Activated CD8-positive, alpha-beta memory T cell treated with anti-CD3 and anti-CD28 coated beads, Interleukin-2, amount 50 U/mL, for 48 hours (primary cell): Measurements from ENCODE around the gene CNTNAP2.
"Not testable (repeated sequence)": the region's sequence is repeated elsewhere in the genome, so short reads cannot be mapped to it uniquely, and the experiment has no call there.

ENCODE experiments used
- DNase-seq: peaks from one replicate; pipeline ENCODE4 v3.0.0-alpha.2; 2020

CNTNAP2 gene

GRCh38 chr7:148011753-148012152 is 1895.2 kb downstream of the CNTNAP2 start:
- no peak for DNase-seq

DNA sequence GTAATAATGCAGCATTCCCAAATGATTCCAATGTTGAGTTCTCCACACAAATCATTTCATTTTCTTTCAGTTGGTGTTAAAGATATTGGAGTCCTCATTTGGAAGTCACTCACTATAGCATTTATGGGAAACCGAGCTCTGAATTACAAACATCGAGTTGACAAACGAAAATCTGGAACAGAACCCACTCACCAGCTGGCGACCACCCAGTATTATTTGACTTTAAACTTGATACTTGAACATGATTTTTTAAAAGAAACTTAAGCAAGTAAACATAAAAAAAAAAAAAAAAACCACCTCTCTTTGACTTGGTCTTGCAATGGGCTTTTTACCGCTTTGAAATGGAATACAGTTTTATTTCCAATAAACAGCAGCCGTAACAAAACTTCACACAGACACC is 1897.4 kb downstream of the CNTNAP2 start:
- DNase-seq: no peak

DNA sequence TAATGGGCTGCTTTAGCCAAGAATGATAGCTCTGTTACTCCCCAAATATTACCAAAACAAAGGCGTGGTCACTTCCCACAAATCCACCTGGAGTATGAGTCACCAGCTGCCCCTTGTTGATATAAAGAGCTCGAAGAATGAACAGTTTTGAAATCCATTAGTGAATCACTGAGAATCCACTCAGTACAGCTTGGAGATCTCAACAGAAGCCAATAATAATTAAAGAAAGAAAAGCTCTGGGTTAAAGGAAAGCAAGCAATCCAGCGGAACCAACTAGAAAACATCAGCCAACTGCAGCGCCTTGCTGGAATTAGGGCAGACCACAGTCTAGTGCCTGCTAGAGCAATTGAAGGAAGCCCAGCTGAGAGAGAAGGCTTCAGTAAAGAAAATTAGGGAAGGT is 1897.9 kb downstream of the CNTNAP2 start:
- no peak for DNase-seq

DNA sequence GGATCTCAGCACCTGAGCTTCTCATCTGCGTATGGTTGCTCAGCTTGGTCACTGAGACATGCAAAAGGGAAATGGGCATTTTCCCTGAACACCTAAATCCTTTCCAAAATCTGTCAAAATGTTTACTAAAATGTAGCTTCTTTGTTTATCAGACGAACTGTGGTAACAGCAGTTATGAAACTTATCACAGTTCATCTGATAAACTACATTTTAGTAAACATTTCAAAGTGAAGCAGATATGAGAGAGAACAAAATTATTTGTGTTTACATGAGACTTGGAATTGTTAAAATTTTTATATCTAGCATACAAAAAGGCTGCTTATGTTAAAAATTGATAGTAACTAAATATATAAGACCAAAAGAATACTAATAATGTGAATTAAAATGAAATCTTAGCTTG is 1900.5 kb downstream of the CNTNAP2 start:
- no peak for DNase-seq

GRCh38 chr7:148020679-148021078 is 1904.1 kb downstream of the CNTNAP2 start:
- DNase-seq: no peak

GRCh38 chr7:148021507-148022045 is 1905.0 kb downstream of the CNTNAP2 start:
- DNase-seq: no peak

DNA sequence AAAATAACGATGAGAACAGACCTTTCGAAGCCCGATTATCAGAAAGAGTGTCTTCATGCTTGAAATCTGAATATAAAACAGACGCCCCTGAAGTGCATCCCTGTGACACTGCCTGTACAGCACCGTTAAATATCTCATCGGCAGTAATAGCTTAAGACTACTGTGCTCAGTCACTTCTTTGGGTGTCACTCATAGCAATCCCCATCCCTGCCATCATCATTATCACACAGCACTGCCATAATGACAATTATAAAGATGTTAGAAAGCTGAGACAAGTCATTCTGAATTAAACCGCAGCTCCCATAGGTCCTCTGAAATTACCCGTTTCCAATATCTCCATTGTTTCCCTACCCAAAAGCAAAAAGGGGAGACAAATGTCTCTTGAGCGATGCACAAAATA is 1906.2 kb downstream of the CNTNAP2 start:
- no peak for DNase-seq

GRCh38 chr7:148026713-148027112 is 1910.1 kb downstream of the CNTNAP2 start:
- DNase-seq: no peak

DNA sequence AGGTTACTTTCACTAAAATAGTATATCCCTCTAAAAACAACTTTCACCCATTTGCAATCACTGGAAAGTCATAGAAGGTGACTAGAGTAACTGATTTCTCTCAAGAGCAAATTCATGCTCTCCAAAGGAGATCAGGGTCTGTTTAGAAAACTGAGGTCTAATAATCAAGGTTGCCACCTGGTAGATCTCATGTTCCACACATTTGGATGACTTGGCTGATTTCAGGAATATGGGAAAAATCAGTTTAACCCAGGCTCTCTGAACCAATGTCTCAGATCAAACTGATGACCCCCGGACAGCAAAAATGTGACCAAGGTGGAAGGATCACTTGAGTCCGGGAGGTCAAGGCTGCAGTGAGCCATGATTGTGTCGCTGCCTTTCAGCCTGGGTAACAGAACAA is 1911.6 kb downstream of the CNTNAP2 start:
- no peak for DNase-seq

DNA sequence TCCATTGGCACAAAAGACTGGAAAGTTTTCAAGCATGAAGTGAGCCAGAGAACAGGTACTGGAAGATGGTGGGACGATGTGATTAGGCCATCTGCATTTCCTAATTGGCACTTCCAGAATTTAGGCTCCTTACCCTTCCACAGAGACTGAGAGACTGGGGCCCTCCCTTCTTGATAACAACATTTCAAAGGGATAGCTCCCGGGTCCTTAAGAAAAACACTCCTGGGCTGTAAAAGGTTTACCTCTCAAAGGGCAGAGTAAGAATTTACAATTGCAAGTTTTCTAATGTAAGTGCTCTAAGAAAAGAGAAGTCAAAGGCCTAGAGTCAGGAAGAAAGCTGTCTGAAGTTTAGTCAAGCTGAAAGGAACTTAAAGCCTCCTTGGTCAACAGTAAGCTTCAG is 1914.4 kb downstream of the CNTNAP2 start:
- DNase-seq: no peak

- DNase-seq: no peak
Observed at GRCh38 chr7:148031811-148032210, 1915.2 kb downstream of the CNTNAP2 start.

DNA sequence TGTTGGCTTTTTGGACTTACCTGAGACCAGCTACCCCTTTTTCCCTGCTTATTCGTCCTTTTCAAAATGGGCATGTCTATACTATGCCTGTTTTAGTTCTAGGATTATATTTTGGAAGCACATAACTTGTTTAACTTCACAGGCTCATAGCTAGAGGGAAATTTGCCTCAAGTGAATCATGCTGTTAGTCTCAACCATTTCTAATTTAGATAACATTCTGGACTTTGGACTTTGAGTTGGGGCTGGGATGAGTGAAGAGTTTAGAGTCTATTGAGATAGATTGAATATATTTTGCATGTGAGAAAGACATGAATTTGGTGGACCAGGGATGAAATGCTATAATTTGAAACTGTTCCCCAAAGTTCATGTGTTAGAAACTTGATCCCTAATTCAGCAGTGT is 1919.3 kb downstream of the CNTNAP2 start:
- no peak for DNase-seq

DNA sequence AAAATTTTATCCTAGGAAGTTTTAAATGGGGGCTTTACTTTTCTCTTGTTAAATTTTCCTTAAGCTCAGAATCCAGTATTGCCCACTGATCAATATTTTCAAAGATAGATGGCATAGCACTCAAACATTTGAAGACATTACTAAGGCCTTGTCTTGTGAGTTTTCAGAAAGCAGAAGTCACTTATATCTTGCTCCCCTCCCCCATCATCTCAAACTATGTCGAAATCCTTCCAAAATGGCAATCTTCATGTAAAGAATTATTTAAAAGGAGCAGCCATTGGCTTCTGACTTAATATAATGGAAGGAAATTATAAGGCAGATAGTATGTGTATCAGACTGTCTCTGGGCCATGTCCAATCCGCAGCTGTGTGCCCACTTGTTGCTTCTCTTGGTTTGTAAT is 1920.4 kb downstream of the CNTNAP2 start:
- DNase-seq: no peak

DNA sequence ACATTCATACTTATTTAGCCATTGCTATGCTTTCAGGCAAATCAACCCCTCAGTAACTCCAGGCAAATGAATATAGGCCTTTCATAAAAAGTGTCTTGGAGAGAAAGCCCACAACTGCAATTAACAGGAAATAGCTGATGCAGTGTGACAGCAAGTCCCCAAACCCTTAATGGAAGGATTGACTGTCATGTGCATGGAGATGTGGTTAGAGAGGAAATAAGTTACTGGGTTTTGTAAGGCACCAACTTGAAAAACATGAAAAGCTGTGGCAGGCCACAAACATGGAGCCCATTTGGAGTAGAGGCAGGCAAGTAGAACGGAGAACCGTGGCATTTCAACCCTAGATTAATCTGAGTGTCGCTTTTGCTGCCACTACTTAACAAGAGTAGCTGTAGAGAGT is 1924.6 kb downstream of the CNTNAP2 start:
- no peak for DNase-seq

DNA sequence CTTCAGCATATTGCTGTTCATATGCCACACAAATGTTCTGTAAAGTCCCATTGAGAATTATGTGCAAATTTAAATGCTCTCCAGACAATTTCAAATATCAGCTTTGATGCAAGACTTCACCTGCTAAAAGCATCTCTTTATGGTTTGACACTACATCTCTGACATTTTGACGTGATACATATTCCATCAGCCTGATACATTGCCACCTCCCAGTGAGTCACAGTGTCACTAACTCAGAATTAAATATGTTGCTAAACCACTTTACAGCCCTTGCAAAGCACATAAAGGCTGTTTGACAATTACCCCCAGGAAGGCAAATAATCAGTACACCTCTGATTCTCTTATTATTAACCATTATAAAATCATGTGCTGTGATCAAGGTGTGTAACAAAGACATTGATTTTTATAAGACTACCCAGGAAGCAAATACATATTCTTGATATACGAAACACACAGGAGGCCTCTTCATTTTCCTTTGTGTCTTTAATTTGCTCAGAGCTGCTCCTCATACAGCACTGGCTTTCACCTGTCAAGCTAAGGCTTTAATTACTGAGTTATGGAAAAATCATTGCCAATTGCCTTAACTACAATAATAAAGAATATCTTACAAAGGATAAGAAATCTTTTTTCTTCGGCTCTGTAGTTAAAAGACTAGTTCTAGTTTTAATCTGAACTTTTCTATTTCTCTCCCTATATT is 1926.5 kb downstream of the CNTNAP2 start:
- DNase-seq: no peak

DNA sequence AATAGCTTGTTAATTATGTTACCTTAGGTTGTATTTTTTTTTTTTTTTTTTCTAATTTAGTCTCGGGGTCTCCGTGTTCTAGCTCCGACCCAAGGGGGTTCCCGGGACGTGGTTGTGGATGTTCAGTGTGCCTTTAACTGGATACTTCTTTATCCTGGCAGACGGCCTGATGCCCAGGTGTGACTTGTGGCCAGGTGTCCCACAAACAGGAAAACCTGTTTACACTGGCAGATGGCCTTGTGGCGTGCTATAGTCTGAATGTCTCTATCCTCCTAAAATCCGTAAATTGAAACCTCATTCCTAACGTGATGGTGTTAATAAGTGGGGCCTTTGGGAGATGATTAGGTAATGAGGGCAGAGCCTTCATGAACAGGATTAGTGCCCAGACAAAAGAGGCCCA is 1927.6 kb downstream of the CNTNAP2 start:
- no peak for DNase-seq

- DNase-seq: no peak
Observed at GRCh38 chr7:148045521-148045920, 1928.9 kb downstream of the CNTNAP2 start.

DNA sequence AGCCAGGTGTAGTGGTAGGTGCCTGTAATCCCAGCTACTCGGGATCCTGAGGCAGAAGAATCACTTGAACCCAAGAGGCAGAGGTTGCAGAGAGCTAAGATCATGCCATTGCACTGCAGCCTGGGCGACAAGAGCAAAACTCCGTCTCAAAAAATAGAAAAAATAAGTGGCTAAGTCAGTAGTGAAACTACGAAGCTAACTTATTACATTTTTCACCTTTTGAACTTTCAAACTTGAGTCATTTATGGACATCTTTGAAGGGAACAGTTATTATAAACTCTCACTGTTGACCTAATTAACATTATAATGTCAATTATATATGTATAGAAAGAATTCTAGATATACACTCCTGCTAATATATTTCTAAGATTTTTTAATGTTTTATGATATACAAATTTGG is 1932.5 kb downstream of the CNTNAP2 start:
- no peak for DNase-seq

GRCh38 chr7:148050492-148051158 is 1934.0 kb downstream of the CNTNAP2 start:
- no peak for DNase-seq

- DNase-seq: no peak
Observed at GRCh38 chr7:148056406-148056805, 1939.8 kb downstream of the CNTNAP2 start.

DNA sequence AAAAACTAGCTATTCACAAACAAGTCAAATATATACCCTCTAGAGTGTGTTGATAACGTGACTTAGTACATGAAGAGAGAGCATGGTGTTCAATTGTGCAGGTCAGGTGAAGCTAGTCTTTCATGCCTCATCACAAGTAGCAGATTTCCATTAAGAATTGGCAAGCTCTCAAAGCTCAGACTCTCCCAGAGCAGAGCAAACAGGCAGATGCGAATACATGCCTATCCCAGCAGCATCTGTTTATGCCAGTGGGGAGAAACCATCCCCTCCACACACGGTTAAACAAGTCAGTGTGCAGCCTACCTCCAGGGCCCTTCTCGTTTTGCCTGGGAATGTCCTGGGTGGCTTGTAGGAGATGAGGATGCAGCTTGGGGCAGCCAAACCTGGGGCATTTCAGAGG is 1941.5 kb downstream of the CNTNAP2 start:
- no peak for DNase-seq

DNA sequence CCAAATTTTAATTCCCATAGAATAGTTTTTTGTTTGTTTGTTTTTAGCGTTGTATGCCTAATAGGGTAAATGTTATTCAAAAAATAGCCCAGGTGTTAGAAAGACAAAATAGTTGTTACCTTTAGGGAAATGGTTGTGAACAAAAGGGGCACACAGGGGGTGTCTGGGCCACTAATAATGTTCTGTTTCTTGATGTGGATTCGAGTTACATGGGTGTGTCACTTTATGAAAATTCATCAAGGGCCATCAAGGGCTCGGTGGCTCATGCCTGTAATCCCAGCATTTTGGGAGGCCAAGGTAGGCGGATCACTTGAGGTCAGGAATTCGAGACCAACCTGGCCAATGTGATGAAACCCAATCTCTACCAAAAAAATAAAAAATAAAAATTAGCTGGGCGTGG is 1942.2 kb downstream of the CNTNAP2 start:
- DNase-seq: no peak

GRCh38 chr7:148060724-148061123 is 1944.1 kb downstream of the CNTNAP2 start:
- no peak for DNase-seq

DNA sequence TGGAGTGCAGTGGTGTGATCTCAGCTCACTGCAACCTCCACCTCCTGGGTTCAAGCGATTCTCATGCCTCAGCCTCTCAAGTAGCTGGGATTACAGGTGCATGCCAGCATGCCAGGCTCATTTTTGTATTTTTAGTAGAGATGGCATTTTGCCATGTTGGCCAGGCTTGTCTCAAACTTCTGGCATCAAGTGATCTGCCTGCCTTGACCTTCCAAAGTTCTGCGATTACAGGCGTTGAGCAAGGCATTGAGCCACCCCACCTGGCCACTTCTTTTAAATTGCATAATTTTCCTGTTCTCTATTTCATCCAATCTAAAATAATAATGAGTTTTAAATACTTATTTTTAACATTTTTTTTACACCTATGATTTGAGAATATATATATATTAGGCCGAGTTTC is 1961.5 kb downstream of the CNTNAP2 start:
- DNase-seq: not testable (repeated sequence)
